A673 (cell line): Measurements from ENCODE around the gene DCLK2.

Experiments
- CTCF ChIP-seq: fragments of 300-800, 200-600 bp; sonication (generic); conservative IDR thresholded peaks from 2 replicates; pipeline ENCODE4 v1.5.1; 2017; ENCODE audit warnings: low read depth, mild to moderate bottlenecking, antibody characterized with exemption, low read length, moderate library complexity, mixed read lengths
- EZH2 ChIP-seq: fragments of 200-600 bp; sonication (generic); IDR thresholded peaks from 2 replicates; pipeline ENCODE4 v1.6.1; 2017; ENCODE audit warnings: borderline replicate concordance, low read depth, mild to moderate bottlenecking, mixed read lengths, antibody characterized with exemption, low read length; ENCODE audit not compliant: poor library complexity, severe bottlenecking

- TF ChIP-seq CTCF, result no peak
- no peak for TF ChIP-seq EZH2
Observed at GRCh38 chr4:150264595-150265161, 186.4 kb downstream of the DCLK2 start.
